GM12801 (cell line): ENCODE results near the gene PIAS1.

Source experiments
- CTCF ChIP-seq: IDR thresholded peaks from one replicate; pipeline ENCODE4 v1.5.1; 2011; ENCODE audit warnings: control low read depth; ENCODE audit not compliant: insufficient read length; ENCODE audit errors: extremely low read depth

PIAS1 gene

GRCh38 chr15:68042156-68042854 lies 11.8 kb upstream of the PIAS1 start:
- TF ChIP-seq CTCF, result no peak

- TF ChIP-seq CTCF, result no peak
Observed at GRCh38 chr15:68042855-68043222, 11.3 kb upstream of the PIAS1 start.

GRCh38 chr15:68045289-68046265 lies 8.5 kb upstream of the PIAS1 start:
- TF ChIP-seq CTCF, result no peak

GRCh38 chr15:68047826-68048225 lies 6.3 kb upstream of the PIAS1 start:
- TF ChIP-seq CTCF, result no peak

- no peak for TF ChIP-seq CTCF
Observed at GRCh38 chr15:68051109-68051508, 3.0 kb upstream of the PIAS1 start.

- TF ChIP-seq CTCF, result no peak
Observed at GRCh38 chr15:68051907-68052306, 2.2 kb upstream of the PIAS1 start.

GRCh38 chr15:68052431-68052830 lies 1.7 kb upstream of the PIAS1 start:
- no peak for TF ChIP-seq CTCF
